Stimulated activated CD8-positive, alpha-beta memory T cell treated with anti-CD3 and anti-CD28 coated beads, Interleukin-7, amount 100 ng/mL, for 24 hours (primary cell): ENCODE data around the gene PTTG2.

Experiments
- DNase-seq: peaks from one replicate; pipeline ENCODE4 v3.0.0-alpha.2; 2020; ENCODE audit warnings: low read depth

Gene PTTG2

DNA sequence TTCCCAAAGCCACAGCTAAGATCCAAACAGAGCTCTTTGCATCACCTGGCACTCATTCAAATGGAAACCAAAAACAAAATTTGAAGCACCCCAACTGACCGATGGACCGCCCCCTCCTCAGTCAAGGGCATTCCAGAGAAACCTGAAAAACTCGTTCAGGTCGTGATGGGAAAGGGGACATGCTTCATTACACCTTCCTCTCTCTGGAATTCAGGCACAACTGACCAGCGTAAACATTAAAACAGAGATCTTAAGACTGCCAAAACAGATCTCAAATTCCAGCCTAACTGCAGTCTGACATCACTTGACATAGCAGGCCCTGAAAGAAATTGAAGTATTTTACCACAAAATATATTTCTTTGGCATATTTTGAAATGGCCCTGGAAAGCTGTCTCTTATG, 28.5 kb downstream of the PTTG2 start:
- DNase-seq: no peak

DNA sequence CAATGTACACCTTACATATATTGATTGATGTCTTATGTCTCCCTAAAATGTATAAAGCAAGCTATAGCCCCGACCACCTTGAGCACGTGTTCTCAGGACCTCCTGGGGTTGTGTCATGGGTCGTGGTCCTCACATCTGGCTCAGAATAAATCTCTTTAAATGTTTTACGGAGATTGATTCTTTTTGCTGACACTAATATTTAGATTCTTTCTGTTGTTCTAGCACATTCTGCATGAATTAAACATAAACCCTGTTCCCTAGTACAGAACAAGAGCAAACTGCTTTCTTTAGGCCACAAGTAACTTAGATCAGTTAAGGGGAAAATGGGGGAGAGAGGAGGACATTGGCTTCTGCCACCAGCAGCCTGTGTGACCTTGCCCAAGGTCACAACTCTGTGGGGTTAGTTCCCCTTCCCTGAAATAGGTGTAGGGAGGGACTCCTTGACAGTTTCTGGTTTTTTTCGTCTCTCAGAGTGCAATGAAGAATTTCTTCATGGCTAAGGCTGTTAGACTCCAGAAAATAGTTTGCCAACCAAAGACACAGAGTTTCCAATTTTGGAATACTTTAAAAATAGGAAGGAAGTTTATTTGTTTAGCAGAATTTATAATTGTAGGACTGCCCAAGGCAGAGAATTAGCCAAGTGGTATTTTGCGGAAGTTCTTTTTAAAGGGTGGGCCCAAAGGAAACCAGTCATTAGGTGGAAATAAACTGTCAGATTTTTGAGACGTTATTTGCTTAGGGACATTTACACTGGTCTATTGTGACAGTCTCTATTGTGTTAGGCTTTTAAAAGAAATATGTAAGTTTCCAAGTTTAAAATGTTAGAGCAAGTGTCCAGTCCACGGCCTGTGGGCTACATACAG, 29.4 kb downstream of the PTTG2 start:
- no peak for DNase-seq

DNA sequence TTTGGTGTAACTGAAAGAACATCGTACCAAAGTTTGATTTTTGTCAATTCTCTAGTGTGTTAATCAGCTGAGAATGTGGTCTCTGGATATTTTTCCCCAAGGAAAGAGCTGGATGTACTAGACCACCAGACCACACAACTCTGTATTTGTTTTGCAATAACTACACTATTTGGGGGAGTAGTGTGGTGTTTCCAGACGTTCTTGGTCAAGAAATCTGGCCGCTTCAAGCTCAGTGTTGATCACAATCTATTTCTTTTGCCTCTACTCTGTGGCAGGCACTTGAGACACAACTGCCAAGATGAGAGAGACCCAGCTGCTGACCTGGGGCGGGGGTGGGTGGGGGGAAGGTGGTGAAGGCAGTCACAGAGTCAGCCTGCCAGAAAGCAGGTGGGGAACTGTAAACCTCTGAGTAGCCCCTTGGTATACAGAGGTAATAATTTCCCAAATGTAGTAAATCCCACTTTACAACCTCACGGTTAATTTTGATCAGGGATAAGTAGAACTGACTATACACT, 30.6 kb downstream of the PTTG2 start:
- no peak for DNase-seq

DNA sequence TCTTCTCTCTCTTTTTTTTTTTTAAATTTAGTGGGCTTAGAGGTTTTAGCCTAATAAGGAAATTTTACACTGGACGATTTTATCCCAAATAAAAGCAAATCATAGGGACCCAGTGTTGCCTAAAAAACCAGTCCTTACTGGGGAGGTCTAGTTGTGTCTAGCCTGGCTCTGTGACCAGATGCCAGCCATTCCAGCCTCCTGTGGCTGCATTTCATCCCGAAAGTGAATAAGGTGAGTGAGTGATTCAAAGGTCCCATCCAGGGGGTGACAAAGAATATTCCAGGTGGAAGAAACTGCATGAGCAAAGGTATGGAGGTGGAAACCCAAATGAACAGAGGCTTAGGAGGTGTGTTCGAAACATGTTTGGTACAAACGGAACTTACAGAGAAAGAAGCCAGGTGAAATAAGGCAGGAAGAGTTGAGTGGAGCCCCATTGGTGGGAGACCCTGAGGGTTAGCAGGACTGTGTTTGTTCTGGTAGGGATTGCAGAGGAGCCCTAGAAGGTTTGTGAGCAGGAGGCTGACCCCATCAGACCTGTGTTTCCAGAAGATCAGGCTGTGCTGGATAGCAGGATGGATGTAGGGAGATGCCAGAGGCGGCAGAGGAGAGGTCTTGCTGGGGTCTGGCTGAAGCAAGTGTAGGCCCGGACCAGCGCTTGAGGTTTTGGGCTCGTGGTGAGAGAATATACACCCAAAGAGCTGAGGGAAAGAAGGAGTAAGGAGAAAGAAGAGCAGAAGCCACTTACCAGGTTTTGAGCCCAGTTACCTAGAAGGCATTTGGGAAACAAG, 31.6 kb downstream of the PTTG2 start:
- DNase-seq: no peak

DNA sequence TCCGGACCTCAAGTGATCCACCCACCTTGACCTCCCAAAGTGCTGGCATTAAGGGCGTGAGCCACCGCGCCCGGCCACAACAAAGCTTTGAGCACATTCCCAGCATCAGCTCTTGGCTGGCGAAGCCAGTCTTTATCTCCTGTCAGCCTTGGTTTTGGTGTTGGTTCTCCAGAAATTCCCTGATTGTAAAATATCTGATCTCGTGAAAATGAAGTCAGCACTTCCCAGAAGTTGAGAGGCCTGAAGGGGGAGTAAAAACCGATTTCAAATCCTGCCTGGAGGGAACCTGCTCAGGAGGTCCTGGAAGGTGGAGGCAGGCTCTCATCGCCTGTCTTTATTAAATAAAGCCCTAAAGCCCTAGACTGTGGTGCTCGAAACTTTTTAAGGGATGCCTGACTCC, 33.6 kb downstream of the PTTG2 start:
- DNase-seq: no peak

DNA sequence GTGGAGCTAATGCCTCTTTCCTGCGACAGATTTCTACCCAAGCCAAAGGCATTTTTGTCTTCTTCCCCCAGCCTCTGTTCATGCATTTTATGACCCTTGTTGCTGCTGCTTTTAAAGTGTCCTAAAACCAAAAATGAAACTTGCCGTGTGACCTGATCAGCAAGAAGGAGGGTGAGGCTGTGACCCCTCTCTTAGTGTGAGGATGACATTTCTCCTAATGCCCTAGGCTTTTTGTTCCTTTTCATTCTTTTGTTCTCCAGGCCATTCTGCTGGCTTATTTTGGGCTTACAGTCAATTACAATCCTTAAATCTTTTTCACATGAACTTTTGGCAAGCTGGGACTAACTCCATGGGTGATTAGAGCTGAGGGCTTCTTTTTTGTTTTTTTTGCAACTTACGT, 34.4 kb downstream of the PTTG2 start:
- DNase-seq: no peak

DNA sequence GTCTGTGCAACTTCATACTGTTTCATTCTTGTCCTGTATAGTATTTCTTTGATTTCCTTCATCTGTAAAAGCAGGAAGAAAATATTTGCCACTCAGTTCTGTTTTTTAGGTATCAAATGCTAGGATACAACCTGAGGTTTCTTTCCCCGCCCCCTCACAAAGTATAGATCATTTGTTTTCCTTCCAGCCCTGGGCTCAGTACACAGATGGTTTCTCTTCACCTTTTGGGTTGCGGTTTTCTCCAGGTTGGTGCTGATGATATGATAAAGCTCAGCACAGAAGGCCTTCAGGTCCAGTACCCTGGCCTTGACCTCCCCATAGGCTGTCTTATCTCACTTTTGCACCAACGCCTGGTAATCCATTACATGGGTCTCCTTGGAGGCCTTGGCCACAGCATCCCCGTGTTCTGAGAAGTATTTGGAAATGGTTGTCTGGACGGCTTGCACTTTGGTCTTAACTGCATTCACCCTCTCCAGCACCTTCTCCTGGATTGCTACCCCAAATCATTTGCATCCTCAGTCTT, 35.2 kb downstream of the PTTG2 start:
- no peak for DNase-seq

DNA sequence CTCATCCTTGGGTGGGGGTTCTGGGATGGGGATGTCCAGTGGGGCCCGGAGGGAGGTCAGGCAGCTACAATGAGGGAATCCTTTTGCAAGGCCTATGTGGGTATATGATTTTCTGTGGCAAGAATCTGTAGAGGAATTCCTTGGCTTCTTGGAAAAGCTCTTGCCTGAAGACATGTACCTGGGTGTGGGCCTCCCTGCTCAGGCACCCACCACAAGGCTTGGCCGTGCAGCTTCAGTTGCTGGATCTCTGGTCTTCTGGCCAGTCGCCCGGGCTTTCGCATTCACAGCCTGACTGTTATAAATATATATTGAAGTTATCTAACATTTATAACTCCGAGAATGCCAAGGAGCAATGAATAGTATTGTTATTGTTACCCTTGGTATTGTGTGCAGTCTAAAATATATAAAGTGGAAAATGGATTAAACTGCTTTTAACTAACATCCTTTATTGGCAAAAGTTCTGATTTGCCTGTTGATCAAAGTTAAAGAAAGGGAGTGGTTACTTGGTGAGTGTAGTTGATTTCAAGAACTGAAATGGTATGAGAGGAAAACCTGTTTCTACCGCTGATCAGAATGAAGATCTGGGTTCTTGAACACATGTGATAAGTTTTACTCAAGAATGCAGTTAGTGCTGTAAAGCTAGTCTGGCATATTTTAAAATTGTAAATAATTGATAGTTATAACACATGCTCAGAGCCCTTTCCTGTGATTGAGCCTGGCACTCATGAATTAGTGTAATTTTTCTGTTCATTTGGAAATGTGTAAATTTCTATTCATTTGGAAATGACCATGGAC, 36.0 kb downstream of the PTTG2 start:
- DNase-seq: no peak

DNA sequence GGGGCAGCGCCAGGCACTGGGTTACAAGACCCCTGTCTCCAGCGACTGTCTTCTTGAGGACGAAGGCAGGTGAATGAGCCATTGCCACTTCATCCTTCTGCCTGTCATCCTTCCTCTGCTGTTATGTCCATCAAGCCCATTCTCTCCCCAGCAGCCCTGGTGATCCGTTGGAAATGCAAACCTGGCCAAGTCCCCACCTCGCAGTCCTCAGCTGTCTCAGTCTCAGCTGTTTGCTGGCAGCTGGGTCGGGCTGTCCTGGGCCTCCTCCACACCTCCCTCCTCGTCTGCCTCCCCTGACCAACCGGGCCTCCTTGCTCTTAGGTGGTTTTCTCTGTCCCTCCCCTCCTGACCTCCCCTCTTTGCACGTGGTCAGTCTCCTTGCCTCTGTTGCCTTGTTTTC, 38.0 kb downstream of the PTTG2 start:
- DNase-seq: no peak

DNA sequence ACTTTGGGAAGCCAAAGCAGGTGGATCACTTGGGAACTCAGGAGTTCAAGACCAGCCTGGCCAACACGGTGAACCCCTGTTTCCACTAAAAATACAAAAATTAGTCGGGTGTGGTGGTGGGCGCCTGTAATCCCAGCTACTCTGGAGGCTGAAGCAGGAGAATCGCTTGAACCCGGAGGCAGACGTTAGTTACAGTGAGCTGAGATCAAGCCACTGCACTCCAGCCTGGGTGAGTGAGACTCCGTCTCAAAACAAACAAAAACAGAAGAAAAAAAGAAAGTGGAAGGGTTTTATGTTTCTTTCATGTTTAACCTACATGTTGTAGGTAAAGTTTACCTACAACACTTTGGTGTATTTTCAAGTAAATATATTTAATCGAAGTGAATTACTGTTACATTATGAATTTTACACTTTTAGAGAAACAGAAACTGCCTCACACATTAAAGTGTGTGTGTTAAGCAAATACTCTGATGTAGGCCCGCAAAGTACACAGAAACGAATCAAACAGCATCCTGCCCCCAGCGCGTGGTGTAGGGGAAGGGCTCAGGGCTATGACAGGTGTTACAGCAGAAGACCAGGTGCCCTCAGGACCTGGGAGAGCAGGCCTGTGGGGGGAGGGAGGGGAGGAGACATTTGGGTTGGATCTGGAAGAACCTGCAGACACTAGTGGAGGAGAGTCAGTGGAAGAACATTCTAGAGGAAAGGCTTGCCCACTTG, 39.0 kb downstream of the PTTG2 start:
- DNase-seq: no peak

DNA sequence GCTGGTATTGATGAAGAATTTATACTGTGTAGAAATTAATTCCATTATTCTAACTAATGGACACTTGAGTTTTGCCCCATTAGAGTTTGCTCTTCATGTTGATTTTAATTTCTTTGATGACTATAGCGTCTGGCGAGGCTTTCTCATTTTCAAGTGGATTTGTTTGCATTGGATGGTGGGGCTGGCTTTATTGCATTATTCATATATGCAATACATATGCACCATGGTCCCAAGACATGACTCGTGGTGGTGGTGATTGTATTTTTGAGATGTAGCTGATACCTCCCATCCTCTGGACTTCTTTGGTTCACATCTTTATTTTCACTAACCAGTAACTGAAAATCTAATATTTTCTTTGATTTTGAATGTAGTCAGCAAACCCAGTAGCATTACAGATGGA, 39.8 kb downstream of the PTTG2 start:
- DNase-seq: no peak

DNA sequence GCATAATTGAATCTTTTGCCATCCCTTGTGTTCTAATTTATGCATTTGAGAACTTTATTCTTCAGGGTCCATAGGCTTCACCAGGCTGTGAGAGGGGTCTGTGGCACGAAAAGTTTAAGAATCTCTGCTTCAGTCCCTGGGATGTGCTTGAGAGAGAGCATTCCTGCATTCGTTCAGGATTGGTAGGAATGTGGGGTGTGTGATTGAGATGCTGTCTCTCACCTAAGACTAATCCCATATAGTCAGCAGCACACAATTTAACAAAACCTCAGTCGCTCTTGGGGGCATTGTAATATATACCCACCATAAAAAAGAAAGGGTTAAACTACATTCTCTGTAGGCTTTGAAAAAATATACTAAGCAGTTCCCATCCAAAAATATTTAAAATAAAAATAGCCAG, 41.7 kb downstream of the PTTG2 start:
- no peak for DNase-seq

DNA sequence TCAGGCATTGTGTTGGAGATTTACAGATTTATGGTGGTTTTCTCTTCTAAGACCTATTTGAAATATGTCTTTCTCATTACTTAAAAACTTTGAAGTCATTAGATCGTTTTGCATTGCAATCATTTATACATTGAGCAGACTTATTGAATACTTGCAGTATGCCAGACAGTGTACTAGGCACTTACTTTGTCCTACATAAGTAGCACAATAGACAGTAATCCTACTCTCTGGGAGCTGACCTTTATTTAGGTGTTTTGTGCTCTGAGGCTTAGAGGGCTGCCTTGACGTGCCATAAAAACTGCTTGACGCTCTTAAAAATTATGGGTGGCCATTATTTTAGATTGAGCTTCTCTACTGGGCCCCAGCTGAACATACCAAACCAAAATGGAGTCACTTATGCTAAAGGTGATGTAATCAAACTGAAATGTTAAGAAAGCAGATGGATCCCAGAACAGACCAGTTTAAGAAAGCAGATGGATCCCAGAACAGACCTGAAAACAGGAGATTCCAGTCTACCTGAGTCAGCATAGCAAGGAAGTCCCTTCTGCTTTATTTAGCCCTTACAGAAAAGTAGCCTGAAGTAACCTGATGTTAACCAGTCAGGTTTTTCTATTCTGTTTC, 42.4 kb downstream of the PTTG2 start:
- DNase-seq: no peak

DNA sequence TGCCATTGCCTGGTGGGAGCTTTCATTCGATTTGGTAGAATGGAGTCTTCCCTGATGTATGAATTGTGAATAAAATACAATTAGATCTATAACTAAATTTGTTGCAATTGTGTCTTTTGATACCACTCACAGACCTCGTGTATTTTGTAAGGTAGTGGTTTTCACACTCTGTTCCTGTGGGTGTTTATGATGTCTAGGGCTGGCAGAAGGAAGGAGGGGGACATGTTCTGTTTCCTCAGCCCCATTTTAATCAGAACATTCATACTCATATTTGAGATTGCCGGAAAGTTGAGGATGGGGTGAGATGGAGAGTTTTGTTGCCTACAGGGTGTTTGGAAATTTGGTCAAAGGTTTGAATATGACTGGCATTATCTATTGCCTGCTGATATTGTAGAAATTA, 42.9 kb downstream of the PTTG2 start:
- no peak for DNase-seq

DNA sequence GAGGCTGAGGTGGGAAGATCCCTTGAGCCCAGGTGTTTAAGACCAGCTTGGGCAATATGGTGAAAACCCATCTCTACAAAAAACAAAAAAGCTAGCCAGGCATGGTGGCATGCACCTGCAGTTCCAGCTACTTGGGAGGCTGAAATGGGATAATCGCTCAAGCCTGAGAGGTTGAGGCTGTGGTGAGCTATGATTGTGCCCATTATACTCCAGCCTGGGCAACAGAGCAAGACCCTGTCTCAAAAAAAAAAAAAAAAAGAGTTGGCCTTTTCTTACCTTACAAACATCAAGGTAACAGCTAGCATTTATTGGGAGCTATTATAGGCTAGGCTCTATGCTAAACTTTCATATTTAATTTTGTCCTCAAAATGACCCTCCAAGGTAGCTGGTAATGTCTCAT, 43.4 kb downstream of the PTTG2 start:
- DNase-seq: no peak

DNA sequence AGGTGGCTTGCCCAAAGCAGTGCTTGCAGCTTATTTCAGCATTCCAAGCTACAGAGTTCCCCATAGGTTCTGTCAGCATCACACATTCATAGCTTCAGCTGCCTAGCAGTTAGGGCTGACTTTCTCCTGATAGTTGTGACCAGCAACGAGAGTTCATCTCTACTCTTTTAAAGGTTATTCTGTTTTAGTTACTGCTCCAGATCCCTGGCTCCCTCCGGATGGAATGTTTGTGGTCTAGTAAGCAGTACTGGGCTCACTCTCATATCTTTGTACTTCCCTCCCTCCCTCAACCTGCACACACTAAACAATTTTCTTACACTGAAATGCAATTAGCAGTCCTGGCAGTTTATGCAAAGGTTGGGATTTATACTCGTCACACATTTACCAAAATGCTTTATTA, 43.9 kb downstream of the PTTG2 start:
- DNase-seq: no peak

DNA sequence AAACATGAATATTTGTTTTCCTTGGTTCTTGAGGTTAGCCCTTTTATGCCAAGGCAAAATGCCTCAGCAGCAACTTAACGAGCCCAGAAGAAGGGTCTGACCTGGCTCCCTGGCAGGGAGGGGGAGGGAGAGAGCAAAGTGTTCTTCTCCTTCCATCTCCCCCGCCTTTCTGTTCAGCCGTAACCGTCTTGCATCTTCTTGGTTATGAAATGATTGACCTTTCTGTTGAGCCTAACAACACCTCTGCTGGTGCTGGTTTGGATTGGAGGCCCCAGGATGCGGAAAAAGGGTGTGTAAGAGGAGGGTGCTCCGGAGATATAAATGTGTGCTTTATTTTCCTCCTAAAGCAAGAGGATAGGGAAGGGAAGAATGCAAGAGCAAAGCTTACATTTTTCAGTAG, 44.7 kb downstream of the PTTG2 start:
- no peak for DNase-seq

DNA sequence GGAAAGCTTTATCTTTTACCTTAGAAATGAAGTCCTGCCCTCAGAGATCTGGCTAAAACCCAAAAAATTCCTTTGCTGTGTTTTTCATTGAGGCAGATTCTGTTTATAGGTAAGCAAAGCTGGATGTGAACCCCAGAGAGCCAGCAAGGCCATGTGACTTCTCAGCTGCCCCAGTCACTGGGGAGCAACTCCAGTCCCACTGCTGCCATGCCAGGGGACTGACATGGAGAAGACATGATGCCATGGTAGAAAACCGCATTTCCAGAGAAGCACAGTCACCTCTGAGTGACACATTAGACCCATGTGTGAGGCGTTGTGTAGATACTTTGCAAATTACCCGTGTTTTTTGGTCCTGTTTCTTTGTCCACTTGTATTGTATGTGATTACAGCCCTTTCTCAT, 45.4 kb downstream of the PTTG2 start:
- DNase-seq: no peak

DNA sequence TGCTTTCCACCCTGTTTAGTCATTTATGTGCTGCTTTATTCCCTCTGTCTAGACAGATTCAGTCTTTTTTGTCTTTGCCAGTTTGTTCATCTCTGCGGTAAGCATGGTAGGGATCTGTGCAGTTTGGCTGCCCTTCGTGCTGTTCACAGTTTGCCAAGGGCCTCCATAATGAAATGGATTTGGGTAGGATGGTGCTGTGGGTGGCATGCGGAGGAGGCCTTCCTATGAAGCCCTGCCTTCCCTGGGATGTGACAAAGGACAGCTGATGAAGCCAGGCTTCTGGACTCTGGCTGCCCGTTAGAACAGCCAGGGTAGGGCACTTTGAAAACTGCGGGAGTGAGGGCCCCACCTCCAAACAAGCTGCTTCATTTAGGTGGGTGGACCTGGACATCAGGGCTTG, 47.4 kb downstream of the PTTG2 start:
- no peak for DNase-seq

DNA sequence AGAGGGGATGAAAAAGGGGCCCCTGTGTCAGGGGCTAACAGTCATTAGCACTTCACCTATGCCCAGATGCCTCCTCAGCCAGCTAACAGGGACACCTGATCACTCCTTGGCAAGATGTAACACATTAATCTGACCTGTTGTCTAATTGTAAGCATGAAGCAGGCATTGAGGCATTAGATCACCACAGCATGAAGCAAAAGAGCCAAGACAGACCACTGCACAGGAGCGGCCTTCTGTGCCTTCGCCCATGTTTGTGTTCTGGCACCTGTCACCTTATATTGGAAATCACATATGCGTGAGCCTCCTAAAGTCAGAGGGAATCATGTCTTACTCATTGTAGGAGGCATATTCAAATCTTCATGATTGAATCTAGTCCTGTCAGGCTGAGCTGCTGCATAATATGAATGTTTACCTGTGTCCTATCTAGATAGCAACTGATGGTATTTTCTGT, 48.4 kb downstream of the PTTG2 start:
- DNase-seq: no peak

DNA sequence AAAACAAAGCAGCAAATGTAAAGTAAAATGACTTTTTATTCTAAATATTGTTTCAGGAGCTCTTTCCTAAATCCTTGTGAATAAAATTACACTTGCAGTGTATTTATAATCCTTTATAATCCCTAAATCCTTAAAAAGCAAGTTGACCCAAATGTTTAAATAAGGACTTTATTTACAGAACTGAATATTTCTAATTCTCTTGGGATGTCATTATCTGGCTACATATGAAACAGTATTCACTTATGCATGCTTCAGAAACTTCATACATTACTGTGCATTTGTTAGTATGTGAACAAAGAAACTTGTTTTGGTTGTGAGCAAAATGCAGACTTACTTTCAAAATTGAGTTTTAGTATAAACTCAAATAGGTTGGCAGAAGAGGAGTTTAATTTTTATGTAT, 49.2 kb downstream of the PTTG2 start:
- DNase-seq: no peak
